ENCODE data around the gene NRF1. TPM values are rescaled to one million over a fixed set of nuclear protein-coding genes. Genes with fewer than 3 reads are reported as not detected.

Gene NRF1
- polyA plus RNA-seq, 1 experiment, result 10.3 TPM

GRCh38 chr7:129785685-129786514, 174.4 kb downstream of the NRF1 start:
- H3K9me3 ChIP-seq (ENCODE audit: control insufficient read depth, insufficient read depth, low read length), result peaks cover 11% of the 10 kb centered on the region; the same call in 1 of the 2 replicates
- no peak overlapping the region for H3K4me3 ChIP-seq (ENCODE audit: low read depth, low read length)
- peaks cover 66% of the 10 kb centered on the region for H3K27me3 ChIP-seq (ENCODE audit: control insufficient read depth, insufficient read depth, low read length)
- no peak for DNase-seq (ENCODE audit: low read depth, low spot score)
- TF ChIP-seq CTCF (IDR thresholded peaks at IDR 0.05; ENCODE audit: low read depth, low read length), result no peak
- H3K27ac ChIP-seq (ENCODE audit: low read depth, low read length), result no peak overlapping the region
- ChIA-PET POLR2A (no interaction called here), CTCF (no interaction called here)

GRCh38 chr7:129786825-129787563, 175.5 kb downstream of the NRF1 start:
- Histone ChIP-seq H3K9me3 (ENCODE audit: control insufficient read depth, insufficient read depth, low read length) (peaks cover 11% of the 10 kb centered on the region; the same call in 1 of the 2 replicates), H3K27ac (ENCODE audit: low read depth, low read length) (no peak overlapping the region), H3K4me3 (ENCODE audit: low read depth, low read length) (no peak overlapping the region), H3K27me3 (ENCODE audit: control insufficient read depth, insufficient read depth, low read length) (peaks cover 55% of the 10 kb centered on the region)
- POLR2A ChIA-PET, result interaction anchor here (0.6 kb wide), 1 partner anchor 165 kb away, joined by 5 read pairs; no protein-coding TSS in a partner anchor
- CTCF ChIA-PET, result no interaction called here
- no peak for DNase-seq (ENCODE audit: low read depth, low spot score)
- TF ChIP-seq CTCF (IDR thresholded peaks at IDR 0.05; ENCODE audit: low read depth, low read length), result no peak

GRCh38 chr7:129789000-129789399, 177.5 kb downstream of the NRF1 start:
- Histone ChIP-seq H3K4me3 (ENCODE audit: low read depth, low read length) (no peak overlapping the region), H3K27me3 (ENCODE audit: control insufficient read depth, insufficient read depth, low read length) (peaks cover 35% of the 10 kb centered on the region), H3K9me3 (ENCODE audit: control insufficient read depth, insufficient read depth, low read length) (no peaks in the 10 kb centered on the region; the same call in 1 of the 2 replicates), H3K27ac (ENCODE audit: low read depth, low read length) (no peak overlapping the region)
- ChIA-PET CTCF (interaction anchor here (0.6 kb wide), 1 partner anchor 211 kb away, joined by 6 read pairs; no protein-coding TSS in a partner anchor), POLR2A (no interaction called here)
- no peak for TF ChIP-seq CTCF (IDR thresholded peaks at IDR 0.05; ENCODE audit: low read depth, low read length)
- DNase-seq (ENCODE audit: low read depth, low spot score), result no peak

- H3K4me3 ChIP-seq (ENCODE audit: low read depth, low read length), result no peak overlapping the region
- TF ChIP-seq CTCF (IDR thresholded peaks at IDR 0.05; ENCODE audit: low read depth, low read length), result no peak
- ChIA-PET CTCF (no interaction called here), POLR2A (no interaction called here)
- no peak for DNase-seq (ENCODE audit: low read depth, low spot score)
- H3K9me3 ChIP-seq (ENCODE audit: control insufficient read depth, insufficient read depth, low read length), result no peaks in the 10 kb centered on the region; the same call in 1 of the 2 replicates
- no peak overlapping the region for H3K27ac ChIP-seq (ENCODE audit: low read depth, low read length)
- H3K27me3 ChIP-seq (ENCODE audit: control insufficient read depth, insufficient read depth, low read length), result peaks cover 29% of the 10 kb centered on the region
These were observed 178.1 kb downstream of the NRF1 start for GRCh38 chr7:129789652-129790051.

- Histone ChIP-seq H3K27me3 (ENCODE audit: control insufficient read depth, insufficient read depth, low read length) (peaks cover 24% of the 10 kb centered on the region), H3K9me3 (ENCODE audit: control insufficient read depth, insufficient read depth, low read length) (no peaks in the 10 kb centered on the region), H3K4me3 (ENCODE audit: low read depth, low read length) (no peak overlapping the region), H3K27ac (ENCODE audit: low read depth, low read length) (no peak overlapping the region)
- POLR2A ChIA-PET, result no interaction called here
- no peak for TF ChIP-seq CTCF (IDR thresholded peaks at IDR 0.05; ENCODE audit: low read depth, low read length)
- CTCF ChIA-PET, result no interaction called here
- no peak for DNase-seq (ENCODE audit: low read depth, low spot score)
These were observed 178.6 kb downstream of the NRF1 start for GRCh38 chr7:129790136-129790535.
